SK-N-DZ (cell line): Measurements from ENCODE around the gene DLST.

ENCODE experiments used
- DNase-seq: peaks from one replicate; pipeline ENCODE4 v3.0.0-alpha.2; 2015; ENCODE audit warnings: low spot score

DLST gene

DNA sequence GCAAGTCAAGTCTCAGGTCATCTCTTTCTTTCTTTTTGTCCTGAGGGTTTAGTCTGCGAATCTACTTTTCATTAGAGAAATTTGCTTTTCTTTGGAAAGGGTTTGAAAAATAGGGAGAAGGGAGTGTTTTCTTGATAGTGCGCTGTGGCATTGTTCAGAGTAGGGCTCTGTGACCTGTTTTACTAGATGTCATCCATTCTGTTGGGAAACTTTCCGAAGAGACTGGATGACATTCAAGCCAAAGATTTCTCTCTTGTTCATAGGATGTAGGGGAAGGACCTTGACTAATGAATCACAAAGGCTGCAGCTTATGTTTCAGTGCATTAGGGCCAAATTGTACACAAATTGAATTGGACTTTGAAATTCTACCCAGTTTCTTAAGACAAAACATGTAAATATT, 14.7 kb downstream of the DLST start:
- DNase-seq, result no peak

DNA sequence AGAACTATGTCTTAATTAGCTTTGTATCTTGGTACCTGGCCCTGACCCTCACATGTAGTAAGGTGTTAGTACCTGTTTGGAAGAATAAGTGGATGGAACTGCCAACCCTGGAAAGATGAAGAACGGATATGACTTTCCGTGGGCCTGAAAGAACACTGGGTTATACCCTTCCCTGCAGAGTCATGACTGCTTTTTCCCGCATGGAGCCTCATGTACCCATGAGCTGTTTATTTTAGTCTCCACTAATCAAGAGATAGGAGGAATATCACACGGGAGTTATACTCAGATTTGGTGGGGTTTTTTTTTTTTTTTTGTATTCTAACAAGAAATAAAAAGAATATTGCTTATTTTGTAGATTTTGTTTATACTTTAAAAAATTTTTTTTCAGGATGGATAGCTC, 15.9 kb downstream of the DLST start:
- no peak for DNase-seq

DNA sequence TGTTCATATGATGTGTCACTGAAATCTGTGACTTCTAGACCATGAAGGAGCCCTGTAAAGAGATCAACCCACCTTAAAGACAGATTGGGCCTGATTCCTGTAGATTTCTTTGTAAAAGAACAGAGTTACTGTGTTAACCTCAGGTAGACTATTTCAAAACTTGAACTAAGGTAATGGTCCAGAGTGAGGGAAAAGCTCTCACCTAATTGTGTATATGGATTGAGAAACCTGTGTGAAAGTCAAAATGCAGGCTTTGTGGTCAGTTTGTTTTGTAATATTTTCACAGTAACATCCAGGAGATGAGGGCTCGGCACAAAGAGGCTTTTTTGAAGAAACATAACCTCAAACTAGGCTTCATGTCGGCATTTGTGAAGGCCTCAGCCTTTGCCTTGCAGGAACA, 16.4 kb downstream of the DLST start:
- DNase-seq, result no peak

DNA sequence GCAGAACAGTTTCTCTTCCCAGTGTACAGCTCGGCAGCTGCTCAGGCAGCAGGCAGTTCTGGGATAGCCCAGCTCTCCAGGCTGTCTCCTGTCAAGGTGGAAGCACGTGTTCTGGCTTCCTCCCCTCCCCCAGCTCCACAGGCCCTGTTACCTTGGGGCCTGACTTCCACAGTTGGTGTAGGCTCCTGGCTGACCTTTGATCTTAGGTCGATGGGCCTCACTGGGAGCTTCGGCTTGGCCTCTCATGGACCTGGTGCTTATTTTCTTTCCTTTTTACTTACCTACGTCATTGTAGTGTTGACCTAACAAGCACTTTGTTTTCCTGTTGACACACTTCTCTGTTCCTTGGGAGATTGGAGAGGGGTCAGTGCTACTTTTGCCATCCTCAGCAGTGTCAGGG, 17.0 kb downstream of the DLST start:
- no peak for DNase-seq

DNA sequence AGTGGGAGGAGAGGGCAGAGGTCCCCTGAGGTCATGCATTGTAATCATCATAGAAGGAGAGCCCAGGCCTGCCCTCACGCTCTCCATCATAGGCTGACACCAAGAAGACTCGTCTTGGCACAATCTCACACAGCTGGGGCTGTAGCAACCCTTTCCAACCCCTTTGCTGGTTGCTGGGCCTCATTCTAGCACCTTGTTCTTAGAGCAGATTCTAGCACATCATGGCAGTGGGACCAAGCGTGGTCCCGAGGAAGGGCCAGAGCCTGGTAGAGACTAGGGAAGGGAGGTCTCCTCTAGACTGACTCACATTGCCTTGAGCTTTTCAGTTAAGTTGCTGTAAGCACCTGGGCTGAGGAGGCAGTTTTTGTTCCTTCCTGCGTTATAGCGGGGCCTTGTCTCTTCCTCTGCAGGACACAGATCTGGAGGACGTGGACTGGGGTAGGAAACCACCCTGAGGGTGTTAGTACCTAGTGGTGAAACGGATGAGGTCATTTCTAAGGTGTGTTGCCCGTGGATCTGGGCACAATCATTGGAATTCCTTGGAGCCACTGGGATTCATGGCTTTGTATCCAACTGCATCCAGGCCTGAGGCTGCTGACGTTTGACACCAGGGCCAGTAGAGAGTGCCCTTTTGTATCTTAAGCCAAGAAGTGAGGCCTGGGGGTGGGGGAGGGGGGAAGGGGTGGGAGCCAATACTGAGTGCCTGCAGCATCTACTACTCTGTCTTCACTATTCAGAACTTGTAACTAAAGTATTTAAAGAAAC, 21.4 kb downstream of the DLST start:
- DNase-seq, result no peak

DNA sequence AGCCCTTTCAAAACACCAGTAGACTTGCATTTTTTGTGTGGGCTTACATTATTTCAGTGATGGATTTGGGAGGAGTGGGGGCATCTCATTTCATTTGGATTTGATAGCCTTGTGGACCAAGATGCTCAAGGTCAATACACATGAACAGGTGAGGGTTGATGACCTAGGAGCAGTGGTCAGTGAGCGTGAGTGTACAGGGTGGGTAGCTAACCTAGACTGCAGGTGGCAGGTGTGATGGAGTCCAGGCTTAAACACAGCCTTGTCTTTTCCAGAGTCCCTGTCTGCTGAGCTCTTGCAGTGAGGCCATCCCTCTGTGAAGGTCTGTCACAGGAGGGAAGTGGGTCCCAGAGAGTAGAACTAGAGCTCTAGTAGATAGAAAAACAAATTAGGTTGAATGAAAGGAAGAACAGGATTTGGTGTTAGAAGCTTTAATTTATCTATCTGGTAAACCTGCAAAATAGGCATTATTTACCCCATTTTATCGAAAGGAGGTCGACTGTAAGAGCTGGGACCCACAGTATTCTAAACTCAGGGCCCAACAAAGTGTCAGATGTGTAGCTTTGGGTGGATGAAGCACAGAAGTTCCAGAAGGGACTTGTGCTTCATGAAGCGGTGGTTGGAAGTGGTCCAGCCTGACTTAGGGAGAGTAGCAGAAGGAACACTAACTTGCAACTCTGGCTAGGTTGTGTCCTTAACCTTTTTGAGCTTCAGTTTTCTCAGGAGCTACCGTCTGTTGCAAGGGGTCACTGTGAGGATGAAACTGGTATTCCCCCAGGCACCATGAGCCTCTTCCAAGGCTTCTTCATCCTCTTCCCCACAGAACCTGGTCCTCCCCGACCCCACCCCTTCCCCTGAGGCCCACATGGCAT, 23.2 kb downstream of the DLST start:
- no peak for DNase-seq

DNA sequence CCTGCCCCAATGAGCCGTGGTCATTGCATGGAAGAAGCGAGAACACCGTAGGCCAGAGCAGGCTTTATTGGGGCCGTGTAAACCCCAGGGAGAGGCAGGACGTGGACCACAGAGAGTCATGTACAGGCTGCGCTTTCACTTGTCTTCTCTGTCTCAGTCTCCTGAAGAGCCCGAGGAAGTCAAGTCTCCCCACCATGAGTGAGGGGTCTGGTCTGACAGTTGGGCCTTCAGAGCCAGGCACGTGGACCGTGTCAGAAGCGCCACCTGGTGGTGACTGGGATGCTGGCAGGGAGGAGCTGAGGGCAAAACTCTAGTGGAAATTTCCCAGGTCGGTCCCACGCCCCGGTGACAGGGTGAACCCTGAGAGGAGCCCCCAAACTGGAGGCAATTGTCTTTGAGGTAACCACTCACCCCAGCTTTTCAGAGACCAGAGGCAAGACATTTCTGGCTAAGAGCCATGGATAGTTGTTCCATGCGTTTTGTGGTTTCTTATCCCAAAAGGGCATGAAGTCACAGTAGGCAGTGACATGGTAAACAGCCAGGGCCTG, 24.0 kb downstream of the DLST start:
- DNase-seq, result peak; percentile 56

DNA sequence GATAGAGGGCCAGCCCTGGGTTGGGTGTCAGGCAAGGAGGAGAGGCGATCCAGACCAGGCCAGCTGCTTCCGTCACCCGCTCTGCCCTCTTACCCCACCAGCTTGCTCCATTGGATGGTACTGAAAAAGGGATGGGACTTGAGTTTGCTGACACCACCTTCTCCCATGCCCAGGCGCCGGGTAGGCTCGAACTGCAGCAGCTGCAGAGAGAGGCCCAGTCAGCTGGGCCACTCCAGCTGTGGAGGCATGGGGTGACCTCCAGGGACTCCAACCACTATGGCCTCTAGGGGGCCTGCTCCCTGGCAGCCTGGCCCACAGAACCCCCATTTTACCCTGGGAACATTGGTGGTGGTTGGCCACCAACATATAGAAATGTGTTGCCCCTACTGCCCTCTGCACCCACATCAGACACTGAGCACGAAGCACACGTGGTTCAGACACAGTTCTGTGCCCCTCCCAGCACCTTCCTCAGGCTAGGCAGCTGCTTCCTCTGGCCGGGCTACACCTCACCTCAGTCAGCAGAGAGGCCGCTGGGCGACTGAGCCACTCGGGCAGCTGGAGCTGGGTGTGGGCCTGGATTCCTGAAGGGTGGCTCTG, 25.3 kb downstream of the DLST start:
- DNase-seq, result no peak

DNA sequence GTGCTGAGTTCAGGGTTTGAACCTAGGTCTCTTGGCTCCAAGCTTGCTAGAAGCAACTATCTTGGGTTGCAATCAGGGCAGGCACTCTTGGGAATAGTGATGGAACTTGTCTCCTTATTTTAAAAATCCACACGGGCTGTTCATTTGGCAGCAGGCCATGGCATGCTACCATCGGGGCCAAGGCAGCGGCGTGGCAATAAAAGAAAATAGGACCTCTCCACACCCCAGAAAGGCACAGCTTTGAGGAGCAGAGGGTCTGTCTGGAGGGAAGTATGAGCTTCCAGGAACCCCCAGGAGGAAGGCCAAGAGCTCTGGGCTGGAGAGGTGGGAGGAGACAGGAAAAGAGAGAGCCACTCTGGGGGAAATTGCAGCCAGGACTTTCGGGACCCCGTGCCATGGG, 26.0 kb downstream of the DLST start:
- no peak for DNase-seq

DNA sequence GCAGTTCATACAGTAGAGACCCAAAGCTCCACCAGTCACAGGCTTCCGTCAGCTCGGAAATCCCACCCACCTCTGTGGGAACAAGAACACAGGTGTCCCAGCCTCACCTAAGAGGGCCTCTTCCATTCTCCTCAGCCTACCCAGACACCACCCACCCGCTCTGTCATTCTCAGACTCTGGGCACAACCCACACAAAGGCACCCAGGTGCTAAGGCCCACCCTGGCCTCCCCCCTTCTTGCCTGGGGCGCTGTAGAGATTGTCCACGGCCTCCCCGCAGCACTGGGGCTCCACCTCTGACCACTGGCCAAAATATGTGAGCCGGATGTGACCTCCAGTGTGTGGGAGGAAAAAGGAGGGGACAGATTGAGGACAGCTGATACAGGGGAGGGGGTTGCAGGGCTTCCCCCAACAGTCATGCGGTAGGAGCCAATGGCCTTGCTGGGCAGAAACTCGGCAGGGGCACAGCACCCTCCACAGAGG, 27.2 kb downstream of the DLST start:
- no peak for DNase-seq

DNA sequence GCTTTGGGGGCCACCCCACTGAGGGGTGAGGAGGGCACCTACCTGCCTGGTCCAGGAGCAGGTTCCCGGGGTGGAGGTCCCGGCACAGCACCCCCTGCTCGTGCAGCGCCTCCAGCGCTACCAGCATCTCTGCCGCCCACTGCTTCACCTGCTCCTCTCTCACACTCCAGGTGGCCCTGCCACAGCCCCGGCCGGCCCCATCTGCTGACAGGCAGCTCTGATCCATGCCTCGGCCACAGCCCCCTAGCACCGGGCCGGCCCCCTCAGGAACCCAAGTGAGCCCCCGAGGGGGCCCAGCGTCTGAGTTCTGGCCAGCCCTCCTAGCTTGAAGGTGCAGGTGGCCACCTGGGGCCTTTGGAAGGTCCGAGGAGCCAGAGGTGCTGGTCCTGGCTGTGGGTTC, 27.8 kb downstream of the DLST start:
- DNase-seq, result no peak

DNA sequence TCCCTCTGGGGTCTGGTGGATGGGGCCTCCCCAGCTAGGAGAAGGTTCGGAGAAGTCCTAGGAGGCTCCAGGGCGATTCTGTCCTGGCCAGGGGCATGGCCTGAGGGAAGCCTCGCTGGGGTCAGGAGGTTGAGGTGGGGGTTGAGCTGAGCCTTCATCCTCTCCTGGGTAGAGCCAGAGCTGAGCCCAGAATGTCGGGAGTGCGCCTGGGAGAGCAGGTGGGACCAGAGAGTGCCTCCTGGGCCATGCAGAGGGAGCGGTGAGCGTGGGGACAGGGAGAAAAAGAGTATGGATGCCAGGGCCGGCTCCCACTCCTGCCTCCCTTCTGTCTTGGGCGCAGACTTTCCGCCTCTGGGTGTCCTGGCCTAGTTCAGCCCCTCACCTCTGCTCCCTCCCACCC, 28.2 kb downstream of the DLST start:
- no peak for DNase-seq

DNA sequence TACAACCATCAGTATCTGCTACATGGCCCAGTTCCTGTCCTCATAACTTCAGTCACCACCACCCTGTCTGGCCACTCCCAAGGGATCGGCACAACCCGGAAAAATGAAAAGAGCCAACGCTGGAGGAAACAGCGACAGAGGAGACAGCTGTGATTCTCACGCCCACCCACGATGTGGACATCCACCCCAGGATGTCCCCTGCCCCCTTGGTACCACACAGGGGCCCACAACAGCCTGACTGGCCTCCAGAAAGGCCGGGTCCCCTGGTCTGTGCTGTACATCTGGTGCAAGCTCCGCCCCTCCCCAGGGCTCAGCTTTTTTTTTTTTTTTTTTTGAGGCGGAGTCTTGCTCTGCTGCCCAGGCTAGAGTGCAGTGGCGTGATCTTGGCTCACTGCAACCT, 28.8 kb downstream of the DLST start:
- no peak for DNase-seq

DNA sequence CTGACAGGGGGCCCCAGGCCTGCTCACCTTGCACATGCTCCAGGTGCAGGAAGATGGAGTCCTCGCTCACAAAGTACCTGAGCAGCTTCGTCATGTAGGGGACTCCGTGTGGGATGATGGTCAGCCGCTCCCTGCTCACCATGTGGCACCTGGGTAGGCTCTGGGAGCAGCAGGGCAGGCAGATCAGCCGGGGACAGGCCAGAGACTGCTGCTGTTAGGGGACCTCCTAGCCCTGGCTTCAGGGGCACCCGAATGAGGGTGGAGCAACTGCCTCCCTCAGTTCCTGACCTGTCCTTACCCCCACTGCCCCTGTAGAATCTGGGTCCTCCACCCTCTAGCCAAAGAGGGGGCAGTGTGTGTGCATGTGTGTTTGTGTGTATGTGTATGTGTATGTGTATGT, 29.5 kb downstream of the DLST start:
- DNase-seq, result no peak

DNA sequence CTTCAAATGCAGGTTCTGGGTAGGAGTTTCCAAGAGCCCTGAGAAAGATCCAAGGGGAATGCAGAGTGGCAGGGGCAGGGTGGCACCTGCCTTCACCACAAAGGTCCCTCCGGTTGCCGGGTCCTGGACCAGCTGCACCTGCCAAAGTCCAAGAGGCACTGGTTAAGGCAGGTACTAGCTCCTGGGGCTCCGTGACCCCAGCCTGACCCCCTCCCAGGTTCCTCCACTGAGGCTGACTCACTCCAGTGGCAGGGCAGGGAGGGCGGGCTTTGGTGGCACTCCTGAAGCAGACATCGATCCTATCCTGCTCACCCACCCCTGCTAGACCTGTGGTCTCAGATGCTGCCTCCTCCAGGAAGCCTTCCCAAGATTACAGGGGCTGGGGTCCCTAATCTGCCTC, 30.0 kb downstream of the DLST start:
- DNase-seq, result no peak

DNA sequence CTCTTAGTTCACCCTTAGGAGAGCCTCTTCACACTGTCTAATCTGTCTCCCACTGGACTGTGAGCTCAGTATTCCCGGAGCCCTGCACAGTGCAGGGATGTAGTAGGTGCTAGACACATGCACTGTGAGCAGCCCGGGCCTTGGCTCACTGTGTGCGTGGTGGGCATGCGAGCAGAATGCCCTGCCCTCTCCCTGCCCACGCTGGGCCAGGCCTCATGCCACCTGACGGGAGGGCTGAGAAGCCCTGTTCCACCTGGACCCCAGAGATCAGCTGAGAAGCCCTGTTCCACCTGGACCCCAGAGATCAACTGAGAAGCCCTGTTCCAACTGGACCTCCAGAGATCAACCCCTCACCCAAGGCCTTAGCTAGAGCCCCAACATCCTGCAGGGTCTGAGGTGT, 30.4 kb downstream of the DLST start:
- no peak for DNase-seq

DNA sequence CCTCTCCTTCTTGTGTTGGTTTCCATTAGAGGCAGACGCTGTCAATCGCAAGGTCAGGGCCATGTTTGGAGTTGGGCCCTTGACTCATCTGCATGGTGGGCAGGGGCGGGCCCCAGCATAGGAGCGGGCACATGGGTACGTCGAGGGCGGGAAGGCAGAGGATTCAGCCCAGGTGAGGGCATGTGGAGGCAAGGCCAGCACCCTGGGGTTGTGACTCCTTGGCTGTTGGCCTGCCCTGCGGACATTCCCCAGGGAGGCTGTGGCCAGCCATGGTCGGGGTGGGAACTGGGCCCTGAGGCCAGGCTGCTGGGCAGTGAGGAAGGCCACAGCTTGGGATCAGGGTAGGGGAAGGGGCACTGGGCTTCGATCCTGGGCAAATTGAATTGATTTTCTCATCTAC, 31.1 kb downstream of the DLST start:
- no peak for DNase-seq

DNA sequence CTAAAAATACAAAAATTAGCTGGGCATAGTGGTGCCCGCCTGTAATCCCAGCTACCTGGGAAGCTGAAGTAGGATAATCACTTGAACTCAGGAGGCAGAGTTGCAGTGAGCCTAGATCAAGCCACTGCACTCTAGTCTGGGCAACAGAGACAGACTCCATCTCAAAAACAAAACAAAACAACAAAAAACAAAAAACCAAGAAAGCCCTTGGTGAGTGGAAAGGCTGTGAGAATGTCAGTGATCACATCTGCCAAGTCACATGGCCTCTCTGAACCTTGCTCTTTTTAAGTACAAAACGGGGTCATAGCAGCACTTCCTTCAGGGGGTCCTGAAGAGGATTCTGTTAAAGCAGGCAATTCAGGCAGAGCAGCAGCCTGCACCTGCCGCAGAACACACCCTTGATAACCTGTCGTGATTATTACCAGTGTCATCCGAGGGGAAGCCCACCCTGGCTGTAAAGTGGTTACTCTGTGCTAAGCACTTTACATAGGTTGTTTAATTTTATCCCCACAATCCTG, 31.7 kb downstream of the DLST start:
- no peak for DNase-seq

DNA sequence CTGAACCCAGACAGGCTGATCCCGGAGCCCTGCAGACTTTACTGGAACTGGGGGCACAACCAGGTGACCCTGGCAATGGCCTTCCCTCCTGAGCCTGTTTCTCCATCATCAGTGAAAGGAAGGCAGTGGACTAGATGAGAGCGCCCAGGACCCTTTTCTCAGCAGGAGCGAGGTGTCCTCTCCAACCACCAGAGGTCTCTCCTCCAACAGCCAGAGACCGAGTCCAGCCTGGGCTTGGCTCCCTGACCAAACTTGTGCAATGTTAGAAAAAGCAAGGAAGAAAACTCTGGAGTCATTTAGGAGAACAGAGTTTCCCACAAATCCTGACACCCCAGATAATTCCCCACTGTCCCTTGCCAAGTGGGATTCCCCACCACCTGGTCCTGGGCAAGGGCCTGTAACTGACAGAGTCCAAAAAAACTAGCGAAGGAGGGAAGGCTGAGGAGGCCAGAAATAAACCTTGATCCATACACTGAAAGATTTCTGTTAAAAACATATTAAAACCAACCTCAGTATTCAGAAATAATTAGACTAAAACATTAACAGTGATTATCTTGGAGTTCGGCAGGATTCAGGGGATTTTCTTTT, 32.4 kb downstream of the DLST start:
- DNase-seq, result peak; percentile 38

DNA sequence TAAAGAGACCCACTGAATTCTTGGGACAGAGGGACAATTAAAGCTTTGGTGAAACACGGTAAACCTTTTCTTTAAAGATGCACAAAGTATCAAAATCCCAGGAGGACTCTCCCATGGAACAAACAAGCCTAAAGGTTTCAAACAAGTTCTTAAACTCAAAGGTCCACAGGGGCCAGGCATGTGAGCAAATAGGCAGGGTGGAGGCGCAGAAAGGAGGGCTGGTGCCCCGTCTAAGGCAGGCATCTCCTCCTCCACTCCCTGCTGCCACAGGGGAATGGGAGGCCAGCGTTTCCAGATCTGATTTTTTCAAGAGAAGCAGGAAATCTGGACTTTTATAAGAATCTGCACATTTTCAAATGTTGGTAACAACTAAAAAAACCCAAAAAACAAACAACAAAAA, 33.7 kb downstream of the DLST start:
- DNase-seq, result no peak

DNA sequence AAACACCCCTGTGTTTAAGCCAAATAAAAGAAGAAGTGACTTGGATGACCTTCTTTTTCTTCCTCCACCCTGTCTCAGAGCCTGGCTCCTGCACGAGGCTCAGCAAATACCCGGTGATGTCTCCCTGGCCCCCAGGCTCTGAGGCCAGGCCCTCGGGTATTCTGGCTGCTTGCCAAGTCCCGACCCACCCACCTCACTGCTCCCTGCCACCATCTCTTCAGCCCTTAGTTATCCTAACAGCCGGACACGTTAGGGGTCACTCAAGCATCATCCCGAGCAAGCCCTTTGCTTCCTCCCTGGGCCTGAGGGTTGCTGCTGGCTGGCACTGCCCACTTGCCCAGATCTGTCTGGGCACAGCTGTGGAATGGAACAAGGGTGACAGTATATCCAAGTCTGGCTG, 34.1 kb downstream of the DLST start:
- no peak for DNase-seq

DNA sequence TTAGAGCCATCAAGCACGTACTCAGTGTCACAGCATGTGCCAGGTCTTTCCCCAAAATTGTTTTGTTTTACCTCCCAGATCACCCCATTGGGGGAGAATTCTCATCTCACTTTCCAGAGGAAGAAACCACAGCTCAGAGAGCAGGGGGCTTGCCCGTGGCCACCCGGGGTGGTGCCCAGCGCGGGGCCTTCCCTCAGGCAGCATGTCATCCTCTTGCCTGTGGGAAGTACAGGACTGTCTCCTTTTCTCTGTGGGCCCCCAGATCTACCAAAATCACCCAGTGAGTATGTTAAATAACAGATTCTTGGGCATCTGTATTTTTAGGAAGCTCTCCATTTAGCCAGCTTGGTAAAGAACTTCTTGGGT, 35.4 kb downstream of the DLST start:
- DNase-seq, result no peak
